ENCODE results near the gene PDF. TPM values are rescaled to one million over a fixed set of nuclear protein-coding genes. Genes with fewer than 3 reads are reported as not detected.

Gene PDF
- total RNA-seq, 1 experiment from 2014 or later = 32.4 TPM

- intact Hi-C loops (cut with micrococcal nuclease; ENCODE audit: unreplicated experiment) = no loop called here
- no peak overlapping the region for H3K27ac ChIP-seq (ENCODE audit: low read depth, low read length, poor library complexity, severe bottlenecking)
- no TSS peak for BruUV-seq (replicated peaks)
- H3K4me3 ChIP-seq (ENCODE audit: low read depth, low read length, poor library complexity, severe bottlenecking) = no peak overlapping the region
- H3K36me3 ChIP-seq (ENCODE audit: insufficient read depth, low read length, poor library complexity, severe bottlenecking) = peaks cover 86% of the 10 kb centered on the region
- TF ChIP-seq CTCF (conservative IDR thresholded peaks at IDR 0.05; ENCODE audit: low read depth, low read length) (no peak), EZH2 (IDR thresholded peaks at IDR 0.05; ENCODE audit: borderline replicate concordance, low read depth, low read length, poor library complexity, severe bottlenecking) (no peak)
- no peaks in the 10 kb centered on the region for H3K27me3 ChIP-seq (replicated peaks; ENCODE audit: insufficient read depth, low read depth, low read length, poor library complexity)
- H3K9me3 ChIP-seq (ENCODE audit: low read depth, low read length, poor library complexity, severe bottlenecking) = no peaks in the 10 kb centered on the region
- CTCF ChIA-PET = interaction anchor here (0.5 to 0.7 kb wide), 2 partner anchors 12 to 1646 kb away, joined by 3 to 11 read pairs; partner anchors contain the start of gene PDF
- no peaks in the 10 kb centered on the region for H3K4me1 ChIP-seq (ENCODE audit: insufficient read depth, low read length, poor library complexity, severe bottlenecking)
- no peak for DNase-seq (ENCODE audit: low spot score)
- POLR2A ChIA-PET (ENCODE audit: low non-redundant PET) = no interaction called here
Observed at GRCh38 chr16:69318177-69318910, 12.0 kb downstream of the PDF start.

GRCh38 chr16:69316595-69317034 lies 13.8 kb downstream of the PDF start:
- ChIA-PET CTCF (interaction anchor here (0.6 kb wide), 1 partner anchor 86 kb away, joined by 6 read pairs; no protein-coding TSS in a partner anchor), POLR2A (ENCODE audit: low non-redundant PET) (no interaction called here)
- peaks cover 71% of the 10 kb centered on the region for H3K36me3 ChIP-seq (ENCODE audit: insufficient read depth, low read length, poor library complexity, severe bottlenecking)
- TF ChIP-seq CTCF (conservative IDR thresholded peaks at IDR 0.05; ENCODE audit: low read depth, low read length) (no peak), EZH2 (IDR thresholded peaks at IDR 0.05; ENCODE audit: borderline replicate concordance, low read depth, low read length, poor library complexity, severe bottlenecking) (no peak)
- intact Hi-C loops (cut with micrococcal nuclease; ENCODE audit: unreplicated experiment) = no loop called here
- H3K4me3 ChIP-seq (ENCODE audit: low read depth, low read length, poor library complexity, severe bottlenecking) = no peak overlapping the region
- H3K27me3 ChIP-seq (replicated peaks; ENCODE audit: insufficient read depth, low read depth, low read length, poor library complexity) = no peaks in the 10 kb centered on the region
- no peaks in the 10 kb centered on the region for H3K4me1 ChIP-seq (ENCODE audit: insufficient read depth, low read length, poor library complexity, severe bottlenecking)
- BruUV-seq (replicated peaks) = no TSS peak
- H3K27ac ChIP-seq (ENCODE audit: low read depth, low read length, poor library complexity, severe bottlenecking) = peak overlapping the region; percentile 37
- no peak for DNase-seq (ENCODE audit: low spot score)
- H3K9me3 ChIP-seq (ENCODE audit: low read depth, low read length, poor library complexity, severe bottlenecking) = no peaks in the 10 kb centered on the region

- TF ChIP-seq CTCF (conservative IDR thresholded peaks at IDR 0.05; ENCODE audit: low read depth, low read length) = no peak
- no peak for TF ChIP-seq EZH2 (IDR thresholded peaks at IDR 0.05; ENCODE audit: borderline replicate concordance, low read depth, low read length, poor library complexity, severe bottlenecking)
- Histone ChIP-seq H3K9me3 (ENCODE audit: low read depth, low read length, poor library complexity, severe bottlenecking) (no peaks in the 10 kb centered on the region), H3K36me3 (ENCODE audit: insufficient read depth, low read length, poor library complexity, severe bottlenecking) (peaks cover 62% of the 10 kb centered on the region), H3K27ac (ENCODE audit: low read depth, low read length, poor library complexity, severe bottlenecking) (peak overlapping the region; percentile 37), H3K27me3 (replicated peaks; ENCODE audit: insufficient read depth, low read depth, low read length, poor library complexity) (no peaks in the 10 kb centered on the region), H3K4me1 (ENCODE audit: insufficient read depth, low read length, poor library complexity, severe bottlenecking) (no peaks in the 10 kb centered on the region), H3K4me3 (ENCODE audit: low read depth, low read length, poor library complexity, severe bottlenecking) (no peak overlapping the region)
- no TSS peak for BruUV-seq (replicated peaks)
- CTCF ChIA-PET = interaction anchor here (0.6 kb wide), 1 partner anchor 87 kb away, joined by 6 read pairs; no protein-coding TSS in a partner anchor
- intact Hi-C loops (cut with micrococcal nuclease; ENCODE audit: unreplicated experiment) = no loop called here
- POLR2A ChIA-PET (ENCODE audit: low non-redundant PET) = no interaction called here
- DNase-seq (ENCODE audit: low spot score) = no peak
Observed at GRCh38 chr16:69315486-69316311, 14.7 kb downstream of the PDF start.
